H9 (cell line): ENCODE measurements around the gene L3MBTL1. TPM values are rescaled to one million over a fixed set of nuclear protein-coding genes. Genes with fewer than 3 reads are reported as not detected.

ENCODE experiments used
- DNase-seq: peaks from one replicate; pipeline ENCODE4 v3.0.0-alpha.2; 2017
- H2AFZ ChIP-seq: one replicate; pipeline ENCODE4 v1.6.1; 2013; ENCODE audit warnings: mild to moderate bottlenecking, low read length, control low read depth, moderate library complexity
- H2AK5ac ChIP-seq: 2 replicates; pipeline ENCODE4 v1.6.1; 2013; ENCODE audit warnings: low read length, control low read depth, mixed read lengths; ENCODE audit not compliant: insufficient read length
- H2BK120ac ChIP-seq: one replicate; pipeline ENCODE4 v1.6.1; 2013; ENCODE audit warnings: low read depth, mild to moderate bottlenecking, low read length, control low read depth, inconsistent platforms; ENCODE audit not compliant: poor library complexity, severe bottlenecking
- H2BK12ac ChIP-seq: 2 replicates; pipeline ENCODE4 v1.6.1; 2013; ENCODE audit warnings: low read length, control low read depth, mixed read lengths, low read depth; ENCODE audit not compliant: insufficient read length
- H2BK15ac ChIP-seq: 2 replicates; pipeline ENCODE4 v1.6.1; 2013; ENCODE audit warnings: low read depth, low read length, control low read depth
- H2BK20ac ChIP-seq: one replicate; pipeline ENCODE4 v1.6.1; 2013; ENCODE audit warnings: low read depth, mild to moderate bottlenecking, low read length, control low read depth, inconsistent platforms; ENCODE audit not compliant: poor library complexity, severe bottlenecking
- H2BK5ac ChIP-seq: 2 replicates; pipeline ENCODE4 v1.6.1; 2013; ENCODE audit warnings: low read length, control low read depth, mixed read lengths; ENCODE audit not compliant: insufficient read length
- H3K14ac ChIP-seq: 2 replicates; pipeline ENCODE4 v1.6.1; 2013; ENCODE audit warnings: low read length, control low read depth; ENCODE audit not compliant: insufficient read depth
- H3K18ac ChIP-seq: 2 replicates; pipeline ENCODE4 v1.6.1; 2013; ENCODE audit warnings: low read depth, mild to moderate bottlenecking, mixed read lengths, low read length, control low read depth; ENCODE audit not compliant: insufficient read length
- H3K23ac ChIP-seq: 2 replicates; pipeline ENCODE4 v1.6.1; 2013; ENCODE audit warnings: low read length, control low read depth, mixed read lengths, low read depth; ENCODE audit not compliant: insufficient read length
- H3K23me2 ChIP-seq: 2 replicates; pipeline ENCODE4 v1.6.1; 2013; ENCODE audit warnings: low read depth, mild to moderate bottlenecking, mixed read lengths, low read length, control low read depth; ENCODE audit not compliant: insufficient read length, poor library complexity, severe bottlenecking
- H3K27ac ChIP-seq: 2 replicates; pipeline ENCODE4 v1.5.1; 2013; ENCODE audit warnings: low read length, control low read depth, mixed read lengths, low read depth; ENCODE audit not compliant: insufficient read length
- H3K27me3 ChIP-seq: 2 replicates; pipeline ENCODE4 v1.6.1; 2013; ENCODE audit warnings: low read length, control low read depth, inconsistent platforms; ENCODE audit not compliant: insufficient read depth
- H3K4ac ChIP-seq: 2 replicates; pipeline ENCODE4 v1.6.1; 2013; ENCODE audit warnings: low read depth, mild to moderate bottlenecking, control low read depth, inconsistent platforms, low read length, moderate library complexity
- H3K4me1 ChIP-seq: 2 replicates; pipeline ENCODE4 v1.6.1; 2013; ENCODE audit warnings: low read length, control low read depth, inconsistent platforms; ENCODE audit not compliant: insufficient read depth
- H3K4me2 ChIP-seq: 2 replicates; pipeline ENCODE4 v1.6.1; 2013; ENCODE audit warnings: low read length, control low read depth, mixed read lengths; ENCODE audit not compliant: insufficient read length, insufficient read depth
- H3K56ac ChIP-seq: 2 replicates; pipeline ENCODE4 v1.6.1; 2013; ENCODE audit warnings: low read depth, mild to moderate bottlenecking, mixed read lengths, low read length, control low read depth; ENCODE audit not compliant: insufficient read length
- H3K79me1 ChIP-seq: 2 replicates; pipeline ENCODE4 v1.6.1; 2013; ENCODE audit warnings: low read depth, mild to moderate bottlenecking, moderate library complexity, low read length, control low read depth, inconsistent platforms; ENCODE audit not compliant: insufficient read depth, poor library complexity, severe bottlenecking
- H3K79me2 ChIP-seq: 2 replicates; pipeline ENCODE4 v1.6.1; 2013; ENCODE audit warnings: low read length, control low read depth, inconsistent platforms; ENCODE audit not compliant: insufficient read depth
- H3K9ac ChIP-seq: 2 replicates; pipeline ENCODE4 v1.6.1; 2013; ENCODE audit warnings: low read length, control low read depth, mixed read lengths; ENCODE audit not compliant: insufficient read length; ENCODE audit errors: extremely low read depth
- H3K9me3 ChIP-seq: one replicate; pipeline ENCODE4 v1.6.1; 2013; ENCODE audit warnings: low read depth, low read length, inconsistent platforms; ENCODE audit not compliant: control insufficient read depth
- H3T11ph ChIP-seq: one replicate; pipeline ENCODE4 v1.6.1; 2013; ENCODE audit warnings: mild to moderate bottlenecking, low read length, control low read depth, inconsistent platforms
- H4K20me1 ChIP-seq: one replicate; pipeline ENCODE4 v1.6.1; 2013; ENCODE audit not compliant: control insufficient read depth, insufficient read length, insufficient read depth
- H4K5ac ChIP-seq: 2 replicates; pipeline ENCODE4 v1.6.1; 2013; ENCODE audit warnings: low read depth, mild to moderate bottlenecking, mixed read lengths, low read length, control low read depth; ENCODE audit not compliant: insufficient read length
- H4K8ac ChIP-seq: replicated peaks from 2 replicates; pipeline ENCODE4 v1.6.1; 2013; ENCODE audit warnings: low read length, control low read depth, mixed read lengths, low read depth; ENCODE audit not compliant: insufficient read length
- H4K91ac ChIP-seq: 2 replicates; pipeline ENCODE4 v1.6.1; 2013; ENCODE audit warnings: low read depth, mild to moderate bottlenecking, moderate library complexity, mixed read lengths, low read length, control low read depth; ENCODE audit not compliant: insufficient read length
- H3K27ac Mint-ChIP-seq, 3 experiments: 2 replicates in 2 of 3; 3 replicates in 1 of 3; pipeline ENCODE4 v1.8.0; 2020 to 2021; ENCODE audit warnings: mixed read lengths in 3 of 3, mild to moderate bottlenecking in 1 of 3, moderate library complexity in 1 of 3
- H3K27me3 Mint-ChIP-seq: 2 replicates; pipeline ENCODE4 v1.8.0; 2021; ENCODE audit warnings: low read depth, mild to moderate bottlenecking, moderate library complexity, mixed read lengths
- H3K36me3 Mint-ChIP-seq, 3 experiments: 2 replicates in 2 of 3; 3 replicates in 1 of 3; pipeline ENCODE4 v1.8.0; 2020 to 2021; ENCODE audit warnings: low read depth in 3 of 3, mixed read lengths in 3 of 3; ENCODE audit not compliant: insufficient read depth in 1 of 3
- H3K4me1 Mint-ChIP-seq, 2 experiments: 2 replicates each; pipeline ENCODE4 v1.8.0; 2020; ENCODE audit warnings: mixed read lengths in 2 of 2
- H3K4me3 Mint-ChIP-seq, 2 experiments: 2 replicates in 1 of 2; 3 replicates in 1 of 2; pipeline ENCODE4 v1.8.0; 2020 to 2021; ENCODE audit warnings: mild to moderate bottlenecking in 2 of 2, mixed read lengths in 2 of 2, moderate library complexity in 1 of 2
- H3K9me3 Mint-ChIP-seq, 2 experiments: 2 replicates in 1 of 2; 3 replicates in 1 of 2; pipeline ENCODE4 v1.8.0; 2020; ENCODE audit warnings: mild to moderate bottlenecking in 2 of 2, mixed read lengths in 2 of 2, moderate library complexity in 1 of 2
- WGBS: extraction: QIAGEN DNeasy Blood & Tissue Kit; methylation state at CpG from one replicate; pipeline ENCODE4 v1.1.7; 2013; ENCODE audit warnings: missing lambda C conversion rate, low lambda C conversion rate, mixed read lengths; ENCODE audit not compliant: insufficient read length; ENCODE audit errors: extremely low coverage; 5-methylcytosine and 5-hydroxymethylcytosine counted together
- total RNA-seq: library from RNA; stranded (reverse); gene quantifications from 2 replicates; pipeline ENCODE4 v1.2.1, GENCODE V29; 2021
- TF ChIP-seq, protein P1 (sequence below): fragments of 200-600 bp; sonication (generic); conservative IDR thresholded peaks from 3 replicates; pipeline ENCODE4 v1.8.0; 2021; ENCODE audit warnings: antibody characterized with exemption, mild to moderate bottlenecking

The L3MBTL1 gene
- total RNA-seq, 1 experiment from 2014 or later: 19.9 TPM

DNA sequence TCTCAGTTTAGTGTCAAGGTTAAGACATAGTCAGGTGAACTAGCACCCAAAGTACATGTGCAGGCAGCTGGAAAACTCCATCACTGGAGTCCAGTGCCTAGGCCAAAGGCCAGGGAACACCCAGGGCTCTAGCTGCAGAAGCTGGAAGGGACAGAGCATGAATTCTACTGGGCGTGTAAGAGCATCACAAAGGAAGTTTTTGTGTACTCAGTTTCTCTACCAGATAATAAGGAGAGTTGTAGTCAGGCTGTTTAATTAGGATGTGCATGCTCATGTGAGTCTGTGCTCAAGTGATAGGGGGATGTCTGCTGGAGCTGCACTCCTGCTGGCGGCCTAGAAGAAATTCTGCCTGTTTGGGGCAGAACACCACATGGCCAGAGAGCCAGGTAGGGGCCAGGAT, 8.1 kb downstream of the L3MBTL1 start:
- Histone ChIP-seq H2BK12ac (no peak overlapping the region), H2AK5ac (no peak overlapping the region), H4K8ac (no peak overlapping the region), H3K4me2 (peak overlapping the region; percentile 31), H3K14ac (no peak overlapping the region), H3K56ac (no peak overlapping the region), H3K23ac (no peak overlapping the region), H2BK120ac (no peak overlapping the region), H2BK5ac (no peak overlapping the region), H3K79me1 (no peaks in the 10 kb centered on the region), H2BK15ac (no peak overlapping the region), H3K18ac (no peak overlapping the region), H4K20me1 (no peaks in the 10 kb centered on the region), H3K27me3 (no peaks in the 10 kb centered on the region), H3K4me1 (no peaks in the 10 kb centered on the region), H3K4ac (no peak overlapping the region), H4K5ac (no peak overlapping the region), H3K9ac (no peak overlapping the region), H2AFZ (no peak overlapping the region), H3K23me2 (peaks cover 6% of the 10 kb centered on the region), H4K91ac (no peak overlapping the region), H3K9me3 (no peaks in the 10 kb centered on the region), H3K27ac (no peak overlapping the region), H3K79me2 (no peaks in the 10 kb centered on the region), H3T11ph (no peak overlapping the region), H2BK20ac (no peak overlapping the region)
- TF ChIP-seq, protein P1, sequence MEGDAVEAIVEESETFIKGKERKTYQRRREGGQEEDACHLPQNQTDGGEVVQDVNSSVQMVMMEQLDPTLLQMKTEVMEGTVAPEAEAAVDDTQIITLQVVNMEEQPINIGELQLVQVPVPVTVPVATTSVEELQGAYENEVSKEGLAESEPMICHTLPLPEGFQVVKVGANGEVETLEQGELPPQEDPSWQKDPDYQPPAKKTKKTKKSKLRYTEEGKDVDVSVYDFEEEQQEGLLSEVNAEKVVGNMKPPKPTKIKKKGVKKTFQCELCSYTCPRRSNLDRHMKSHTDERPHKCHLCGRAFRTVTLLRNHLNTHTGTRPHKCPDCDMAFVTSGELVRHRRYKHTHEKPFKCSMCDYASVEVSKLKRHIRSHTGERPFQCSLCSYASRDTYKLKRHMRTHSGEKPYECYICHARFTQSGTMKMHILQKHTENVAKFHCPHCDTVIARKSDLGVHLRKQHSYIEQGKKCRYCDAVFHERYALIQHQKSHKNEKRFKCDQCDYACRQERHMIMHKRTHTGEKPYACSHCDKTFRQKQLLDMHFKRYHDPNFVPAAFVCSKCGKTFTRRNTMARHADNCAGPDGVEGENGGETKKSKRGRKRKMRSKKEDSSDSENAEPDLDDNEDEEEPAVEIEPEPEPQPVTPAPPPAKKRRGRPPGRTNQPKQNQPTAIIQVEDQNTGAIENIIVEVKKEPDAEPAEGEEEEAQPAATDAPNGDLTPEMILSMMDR: no peak
- DNase-seq: no peak
- Mint-ChIP-seq H3K4me1 (peaks cover 8 to 11% of the 10 kb centered on the region in 2 experiments; a peak in 3 of 4 replicates), H3K9me3 (no peaks in the 10 kb centered on the region; a peak in 3 of 5 replicates), H3K36me3 (peaks cover 11 to 37% (median 26%) of the 10 kb centered on the region in 3 experiments), H3K27ac (no peak overlapping the region), H3K27me3 (no peaks in the 10 kb centered on the region), H3K4me3 (peak overlapping the region; percentile 85 to 91)
- WGBS: no CpG with 5 or more reads among the region's 2 CpGs
